D721Med (cell line): ENCODE results near the gene IFT27.

Source experiments
- DNase-seq: peaks from one replicate; pipeline ENCODE4 v3.0.0; 2011; ENCODE audit warnings: low spot score; ENCODE audit not compliant: insufficient read length
- FAIRE-seq: peaks from 2 replicates; lab custom pipeline; 2011; peaks lifted over from hg19 to GRCh38; lab: Jason Lieb, UNC
- TF ChIP-seq, protein P1 (sequence below): IDR thresholded peaks from 2 replicates; pipeline ENCODE4 v1.5.1; 2012; ENCODE audit warnings: mild to moderate bottlenecking, control low read depth; ENCODE audit not compliant: insufficient read depth; ENCODE audit errors: missing control alignments

The IFT27 gene

DNA sequence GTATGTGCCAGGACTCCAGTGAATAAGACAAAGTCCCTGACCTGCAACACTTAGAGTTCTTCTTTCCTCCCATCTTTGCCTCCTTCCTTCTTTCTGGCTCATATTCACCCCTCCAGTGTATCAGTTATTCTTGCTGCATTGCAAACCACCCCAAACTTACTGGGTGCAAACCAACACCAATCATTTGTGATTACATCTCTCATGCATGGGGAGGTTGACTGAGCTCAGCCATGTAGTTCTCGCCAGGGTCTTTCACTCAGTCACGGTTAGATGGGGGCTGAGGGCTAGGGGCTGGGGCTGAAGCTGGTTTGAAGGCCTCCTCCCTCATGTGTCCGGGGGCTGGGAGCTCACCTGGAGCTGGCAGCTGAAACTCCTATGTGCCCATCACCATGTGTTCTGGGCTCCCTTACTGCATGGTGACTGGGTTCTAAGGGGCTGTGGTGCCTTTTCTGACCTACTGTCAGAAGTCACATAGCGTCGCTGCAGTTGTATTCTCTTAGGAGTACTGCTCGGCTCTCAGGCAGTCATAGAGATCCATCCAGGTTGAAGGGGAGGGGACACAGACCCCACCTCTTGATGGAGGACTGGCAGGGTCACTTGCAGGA, 37.4 kb downstream of the IFT27 start:
- DNase-seq = no peak
- TF ChIP-seq, protein P1, sequence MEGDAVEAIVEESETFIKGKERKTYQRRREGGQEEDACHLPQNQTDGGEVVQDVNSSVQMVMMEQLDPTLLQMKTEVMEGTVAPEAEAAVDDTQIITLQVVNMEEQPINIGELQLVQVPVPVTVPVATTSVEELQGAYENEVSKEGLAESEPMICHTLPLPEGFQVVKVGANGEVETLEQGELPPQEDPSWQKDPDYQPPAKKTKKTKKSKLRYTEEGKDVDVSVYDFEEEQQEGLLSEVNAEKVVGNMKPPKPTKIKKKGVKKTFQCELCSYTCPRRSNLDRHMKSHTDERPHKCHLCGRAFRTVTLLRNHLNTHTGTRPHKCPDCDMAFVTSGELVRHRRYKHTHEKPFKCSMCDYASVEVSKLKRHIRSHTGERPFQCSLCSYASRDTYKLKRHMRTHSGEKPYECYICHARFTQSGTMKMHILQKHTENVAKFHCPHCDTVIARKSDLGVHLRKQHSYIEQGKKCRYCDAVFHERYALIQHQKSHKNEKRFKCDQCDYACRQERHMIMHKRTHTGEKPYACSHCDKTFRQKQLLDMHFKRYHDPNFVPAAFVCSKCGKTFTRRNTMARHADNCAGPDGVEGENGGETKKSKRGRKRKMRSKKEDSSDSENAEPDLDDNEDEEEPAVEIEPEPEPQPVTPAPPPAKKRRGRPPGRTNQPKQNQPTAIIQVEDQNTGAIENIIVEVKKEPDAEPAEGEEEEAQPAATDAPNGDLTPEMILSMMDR = no peak
- no peak for FAIRE-seq

DNA sequence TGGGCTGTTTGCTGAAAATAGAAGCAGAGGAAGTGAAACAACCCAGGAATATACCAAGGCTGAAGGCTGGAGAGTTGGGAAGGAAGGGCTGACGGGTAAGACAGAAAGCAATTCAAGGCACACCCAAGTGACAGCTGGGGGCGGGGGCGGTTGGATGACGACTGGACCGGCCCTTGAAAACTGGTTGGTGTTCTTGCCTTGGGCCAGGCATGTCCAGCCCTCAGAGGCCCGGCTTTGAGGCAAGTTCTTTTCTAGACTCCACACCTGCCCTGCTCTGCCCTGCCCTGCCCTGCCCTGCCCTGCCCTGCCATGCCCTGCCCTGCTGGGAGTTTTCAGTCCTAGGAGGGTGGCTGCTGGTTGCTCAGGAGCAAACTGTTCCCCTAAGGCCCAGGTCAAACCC, 38.1 kb downstream of the IFT27 start:
- FAIRE-seq (no peak), DNase-seq (no peak)
- TF ChIP-seq, protein P1 = no peak

DNA sequence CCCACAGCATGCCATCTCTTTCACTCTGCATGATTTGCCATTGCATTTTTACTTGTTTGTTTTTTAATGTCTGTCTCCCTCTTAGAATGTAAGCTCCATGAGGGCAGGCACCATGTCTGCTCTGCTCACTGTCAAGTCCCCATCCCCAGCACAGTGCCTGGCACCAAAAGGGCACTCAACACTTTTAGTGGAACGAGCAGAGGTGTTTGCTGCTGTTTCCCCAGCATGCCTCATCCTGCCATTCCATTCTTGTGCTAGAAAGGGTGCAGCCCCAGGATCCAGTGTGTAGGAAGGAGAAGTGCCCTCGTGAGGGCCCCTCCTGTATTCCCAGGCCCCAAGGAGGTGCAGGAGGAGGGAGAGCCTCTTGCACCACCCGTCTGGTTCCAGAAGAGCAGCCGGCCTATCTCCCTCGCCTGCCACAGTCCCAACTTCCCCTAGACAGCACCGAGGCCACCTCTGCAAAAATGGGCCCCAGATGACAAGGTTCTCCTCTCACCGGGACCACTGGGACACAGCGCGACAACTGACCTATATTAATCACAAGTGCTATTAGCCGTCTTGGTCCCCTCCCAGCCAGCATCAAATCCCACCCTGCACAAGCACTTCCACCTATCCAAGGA, 39.1 kb downstream of the IFT27 start:
- no peak for DNase-seq
- TF ChIP-seq, protein P1 = no peak
- no peak for FAIRE-seq

- FAIRE-seq (no peak), DNase-seq (no peak)
- TF ChIP-seq, protein P1 = no peak
Observed at GRCh38 chr22:36734171-36735058, 41.5 kb downstream of the IFT27 start.

- TF ChIP-seq, protein P1 = no peak
- FAIRE-seq = no peak
- DNase-seq = no peak
Observed at GRCh38 chr22:36733271-36733670, 42.6 kb downstream of the IFT27 start.

- DNase-seq (no peak), FAIRE-seq (no peak)
- TF ChIP-seq, protein P1 = no peak
Observed at GRCh38 chr22:36732609-36733008, 43.3 kb downstream of the IFT27 start.
